H1 (cell line): Measurements from ENCODE around the gene RRP1B. TPM values are rescaled to one million over a fixed set of nuclear protein-coding genes. Genes with fewer than 3 reads are reported as not detected.
A peak's percentile ranks its signal among the peaks of the same experiment; 100 is the strongest.

ENCODE experiments used
- CTCF ChIA-PET: fragments of 300-600 bp; sonication (Branson Sonifier 250); formaldehyde crosslinking; loops from one replicate; lab custom pipeline; 2021; ENCODE audit not compliant: partially characterized antibody; lab: Charles Lee
- POLR2A ChIA-PET: fragments of 300-600 bp; sonication (Branson Sonifier 250); formaldehyde crosslinking; loops from one replicate; lab custom pipeline; 2021; ENCODE audit warnings: inconsistent platforms; ENCODE audit not compliant: partially characterized antibody; lab: Charles Lee
- DNase-seq, 2 experiments: peaks; one replicate each; pipeline versions ENCODE4 v3.0.0 to v3.0.0-alpha.2; 2010 to 2022; ENCODE audit warnings: low spot score in 2 of 2, low read depth in 1 of 2, mixed read lengths in 1 of 2
- FAIRE-seq: peaks from 2 replicates; lab custom pipeline; 2011; peaks lifted over from hg19 to GRCh38; lab: Jason Lieb, UNC
- H2AFZ ChIP-seq: 2 replicates; pipeline ENCODE4 v1.8.1; 2012; ENCODE audit warnings: low read length, inconsistent platforms
- H2AK5ac ChIP-seq: 2 replicates; pipeline ENCODE4 v1.6.1; 2013; ENCODE audit warnings: low read depth, low read length
- H2BK120ac ChIP-seq: replicated peaks from 2 replicates; pipeline ENCODE3; 2013; ENCODE audit warnings: low read depth, low read length, inconsistent platforms
- H2BK12ac ChIP-seq: 2 replicates; pipeline ENCODE4 v1.6.1; 2013; ENCODE audit warnings: low read depth, low read length
- H2BK15ac ChIP-seq: 2 replicates; pipeline ENCODE4 v1.6.1; 2013; ENCODE audit warnings: low read length
- H2BK20ac ChIP-seq: 2 replicates; pipeline ENCODE4 v1.6.1; 2013; ENCODE audit warnings: low read length
- H2BK5ac ChIP-seq: 2 replicates; pipeline ENCODE4 v1.6.1; 2013; ENCODE audit warnings: low read depth, low read length
- H3K14ac ChIP-seq: 2 replicates; pipeline ENCODE4 v1.6.1; 2013; ENCODE audit warnings: inconsistent platforms; ENCODE audit not compliant: insufficient read length
- H3K18ac ChIP-seq: 2 replicates; pipeline ENCODE4 v1.6.1; 2013; ENCODE audit warnings: low read length; ENCODE audit errors: extremely low read depth
- H3K23ac ChIP-seq: 2 replicates; pipeline ENCODE4 v1.6.1; 2013; ENCODE audit warnings: inconsistent platforms; ENCODE audit not compliant: insufficient read length
- H3K23me2 ChIP-seq: 2 replicates; pipeline ENCODE4 v1.6.1; 2013; ENCODE audit warnings: low read depth, low read length
- H3K27ac ChIP-seq: 2 replicates; pipeline ENCODE4 v1.6.1; 2011; ENCODE audit warnings: low read depth, low read length, inconsistent platforms
- H3K27me3 ChIP-seq, 4 experiments: replicated peaks in 1 of 4; 1 replicate in 1 of 4; 2 replicates in 3 of 4; pipeline versions ENCODE4 v1.6.1 to v1.8.1; 2011 to 2013; ENCODE audit warnings: low read length in 3 of 4, mild to moderate bottlenecking in 3 of 4, inconsistent platforms in 2 of 4, mixed read lengths in 2 of 4, moderate library complexity in 1 of 4; ENCODE audit not compliant: control insufficient read depth in 3 of 4, insufficient read depth in 3 of 4; ENCODE audit errors: extremely low read depth in 1 of 4
- H3K36me3 ChIP-seq, 4 experiments: 2 replicates each; pipeline versions ENCODE4 v1.6.1 to v1.8.1; 2011 to 2013; ENCODE audit warnings: mild to moderate bottlenecking in 4 of 4, low read length in 3 of 4, moderate library complexity in 2 of 4, control low read depth in 1 of 4, inconsistent platforms in 1 of 4; ENCODE audit not compliant: insufficient read depth in 4 of 4, control insufficient read depth in 2 of 4
- H3K4ac ChIP-seq: replicated peaks from 2 replicates; pipeline ENCODE3; 2013; ENCODE audit warnings: low read length, low read depth, mixed read lengths, inconsistent platforms; ENCODE audit not compliant: insufficient read length
- H3K4me1 ChIP-seq, 4 experiments: replicated peaks in 1 of 4; 1 replicate in 1 of 4; 2 replicates in 3 of 4; pipeline versions ENCODE4 v1.6.1 to v1.8.1; 2011 to 2013; ENCODE audit warnings: low read length in 3 of 4, inconsistent platforms in 2 of 4, mixed read lengths in 1 of 4; ENCODE audit not compliant: insufficient read depth in 4 of 4, control insufficient read depth in 3 of 4
- H3K4me2 ChIP-seq, 2 experiments: 2 replicates each; pipeline versions ENCODE4 v1.6.1 to v1.8.1; 2011 to 2013; ENCODE audit warnings: low read depth in 2 of 2, low read length in 2 of 2, control low read depth in 1 of 2, inconsistent platforms in 1 of 2, mild to moderate bottlenecking in 1 of 2; ENCODE audit not compliant: insufficient read depth in 1 of 2
- H3K4me3 ChIP-seq, 4 experiments: fragments of 200-600, 300-600 bp in 1 of 4; sonication (generic), shearing (Covaris generic), sonication (Bioruptor Twin) in 1 of 4; 2 replicates each; pipeline versions ENCODE4 v1.5.1 to v1.8.1; 2011 to 2016; ENCODE audit warnings: low read length in 4 of 4, low read depth in 3 of 4, control low read depth in 2 of 4, inconsistent platforms in 2 of 4, mild to moderate bottlenecking in 2 of 4, mixed read lengths in 1 of 4, moderate library complexity in 1 of 4; ENCODE audit not compliant: insufficient read depth in 2 of 4; ENCODE audit errors: extremely low read depth in 1 of 4
- H3K56ac ChIP-seq: replicated peaks from 2 replicates; pipeline ENCODE3; 2013; ENCODE audit warnings: low read depth, mild to moderate bottlenecking, mixed read lengths, low read length, inconsistent platforms; ENCODE audit not compliant: insufficient read length
- H3K79me1 ChIP-seq: 2 replicates; pipeline ENCODE4 v1.6.1; 2013; ENCODE audit warnings: low read depth, low read length, control low read depth
- H3K79me2 ChIP-seq, 2 experiments: 2 replicates each; pipeline versions ENCODE4 v1.6.1 to v1.8.1; 2012 to 2013; ENCODE audit warnings: low read length in 2 of 2, mild to moderate bottlenecking in 2 of 2, inconsistent platforms in 1 of 2; ENCODE audit not compliant: insufficient read depth in 2 of 2, control insufficient read depth in 1 of 2
- H3K9ac ChIP-seq, 4 experiments: replicated peaks in 1 of 4; 1 replicate in 1 of 4; 2 replicates in 3 of 4; pipeline versions ENCODE4 v1.6.1 to v1.8.1; 2011 to 2013; ENCODE audit warnings: low read depth in 3 of 4, low read length in 3 of 4, control low read depth in 2 of 4, mild to moderate bottlenecking in 2 of 4, moderate library complexity in 2 of 4, inconsistent platforms in 1 of 4; ENCODE audit errors: extremely low read depth in 1 of 4
- H3K9me3 ChIP-seq, 2 experiments: 2 replicates each; pipeline versions ENCODE4 v1.6.1 to v1.8.1; 2012 to 2013; ENCODE audit warnings: mild to moderate bottlenecking in 2 of 2, moderate library complexity in 2 of 2, control low read depth in 1 of 2, inconsistent platforms in 1 of 2, low read depth in 1 of 2, low read length in 1 of 2, mixed read lengths in 1 of 2; ENCODE audit not compliant: insufficient read depth in 2 of 2
- H4K20me1 ChIP-seq, 2 experiments: replicated peaks in 1 of 2; 2 replicates each; pipeline versions ENCODE3 to v1.8.1; 2011 to 2013; ENCODE audit warnings: inconsistent platforms in 2 of 2, low read length in 2 of 2, mild to moderate bottlenecking in 1 of 2; ENCODE audit not compliant: insufficient read depth in 2 of 2, control insufficient read depth in 1 of 2
- H4K5ac ChIP-seq: 2 replicates; pipeline ENCODE4 v1.6.1; 2013; ENCODE audit warnings: low read length, low read depth, mixed read lengths, inconsistent platforms; ENCODE audit not compliant: insufficient read length
- H4K8ac ChIP-seq: 2 replicates; pipeline ENCODE4 v1.8.0; 2013; ENCODE audit warnings: mild to moderate bottlenecking, moderate library complexity, low read length, inconsistent platforms; ENCODE audit not compliant: insufficient read depth; ENCODE audit errors: extremely low read depth
- H4K91ac ChIP-seq: replicated peaks from 2 replicates; pipeline ENCODE3; 2013; ENCODE audit warnings: low read length, mixed read lengths, inconsistent platforms; ENCODE audit not compliant: insufficient read length
- BACH1 ChIP-seq: IDR thresholded peaks from 2 replicates; pipeline ENCODE4 v1.6.1; 2012; ENCODE audit warnings: low read length, improper control_type of control experiment
- HDAC2 ChIP-seq, 2 experiments: fragments of 300-600 bp in 1 of 2; sonication (generic) in 1 of 2; IDR thresholded peaks; 2 replicates each; pipeline ENCODE4 v1.6.1; 2011 to 2012; ENCODE audit warnings: low read depth in 2 of 2, low read length in 2 of 2, mild to moderate bottlenecking in 2 of 2, moderate library complexity in 2 of 2, borderline replicate concordance in 1 of 2, inconsistent platforms in 1 of 2
- KDM4A ChIP-seq: IDR thresholded peaks from one replicate; pipeline ENCODE4 v1.7.1; 2012; ENCODE audit warnings: low read depth, mild to moderate bottlenecking, moderate library complexity, low read length, inconsistent platforms; ENCODE audit not compliant: severe bottlenecking
- RAD21 ChIP-seq, 2 experiments: IDR thresholded peaks in 1 of 2; conservative IDR thresholded peaks in 1 of 2; 2 replicates each; pipeline ENCODE4 v1.6.1; 2011; ENCODE audit warnings: low read depth in 2 of 2, low read length in 2 of 2, improper control_type of control experiment in 1 of 2, inconsistent platforms in 1 of 2, mild to moderate bottlenecking in 1 of 2, moderate library complexity in 1 of 2
- SAP30 ChIP-seq: fragments of 300-600 bp; sonication (generic); IDR thresholded peaks from 2 replicates; pipeline ENCODE4 v1.7.1; 2012; ENCODE audit warnings: low read length, moderate library complexity, mild to moderate bottlenecking, inconsistent platforms; ENCODE audit not compliant: insufficient read depth, insufficient replicate concordance
- SIRT6 ChIP-seq: IDR thresholded peaks from one replicate; pipeline ENCODE4 v1.7.1; 2012; ENCODE audit warnings: low read length, inconsistent platforms
- TAF7 ChIP-seq: optimal IDR thresholded peaks from 2 replicates; pipeline ENCODE3; 2011; ENCODE audit warnings: low read depth, mild to moderate bottlenecking, inconsistent platforms, low read length, moderate library complexity, borderline replicate concordance
- TCF12 ChIP-seq: IDR thresholded peaks from 2 replicates; pipeline ENCODE4 v1.6.1; 2011; ENCODE audit warnings: low read depth, mild to moderate bottlenecking, low read length
- WGBS, 2 experiments: shearing (Covaris generic) in 1 of 2; methylation state at CpG; one replicate each; pipeline versions ENCODE4 v1.1.6 to v1.1.7; 2013 to 2015; ENCODE audit warnings: low lambda C conversion rate in 2 of 2, mixed read lengths in 2 of 2, inconsistent platforms in 1 of 2, low coverage in 1 of 2, missing lambda C conversion rate in 1 of 2; ENCODE audit not compliant: insufficient replicate concordance in 2 of 2, insufficient coverage in 1 of 2, insufficient read length in 1 of 2; ENCODE audit errors: extremely low coverage in 1 of 2, missing lambda C conversion rate in 1 of 2; 5-methylcytosine and 5-hydroxymethylcytosine counted together
- polyA plus RNA-seq, 7 experiments: library from polyadenylated mRNA; depleted of rRNA in 3 of 7; stranded (reverse) in 5 of 7; unstranded in 2 of 7; fragments of >200 nt in 5 of 7; fragments of 200-250 nt in 2 of 7; gene quantifications; 1 replicate in 5 of 7; 2 replicates in 1 of 7; 4 replicates in 1 of 7; pipeline versions ENCODE4 v1.2.1 to v1.2.3, GENCODE V29; 2011 to 2013; ENCODE audit warnings: missing spikeins in 2 of 7, mixed read lengths in 2 of 7
- total RNA-seq: library from RNA; stranded (reverse); fragmentation: NEBNext Ultra II Directional; extraction: Animal tissue kit (Norgen Biotek cat#: 25700); gene quantifications from 2 replicates; pipeline ENCODE4 v1.2.1, GENCODE V29; 2021
- TF ChIP-seq, protein P1 (sequence below), 3 experiments: IDR thresholded peaks; 1 replicate in 2 of 3; 2 replicates in 1 of 3; pipeline versions ENCODE4 v1.5.1 to v1.6.1; 2011; ENCODE audit warnings: low read length in 3 of 3, mild to moderate bottlenecking in 3 of 3, inconsistent platforms in 2 of 3, low read depth in 1 of 3, moderate library complexity in 1 of 3; ENCODE audit not compliant: insufficient read depth in 1 of 3; ENCODE audit errors: control extremely low read depth in 1 of 3

RRP1B gene
- total and polyA plus RNA-seq, 2 of the 8 experiments (the other 6 are each of a cell fraction or from before 2014, with no cell fraction given) = 25.8 to 97.3 TPM

- Histone ChIP-seq H3K79me2 (no peaks in the 10 kb centered on the region), H3K4me3 (no peak overlapping the region), H3K23ac (no peak overlapping the region), H3K79me1 (no peaks in the 10 kb centered on the region), H2BK12ac (no peak overlapping the region), H3K27ac (no peak overlapping the region), H3K18ac (no peak overlapping the region), H2BK120ac (no peak overlapping the region), H2BK20ac (no peak overlapping the region), H3K4me2 (no peak overlapping the region), H3K27me3 (no peaks in the 10 kb centered on the region), H4K8ac (no peak overlapping the region), H4K20me1 (no peaks in the 10 kb centered on the region), H4K5ac (no peak overlapping the region), H3K4ac (no peak overlapping the region), H3K36me3 (no peaks in the 10 kb centered on the region), H2AK5ac (no peak overlapping the region), H3K4me1 (no peaks in the 10 kb centered on the region), H4K91ac (no peak overlapping the region), H3K56ac (no peak overlapping the region), H2BK5ac (no peak overlapping the region), H3K23me2 (no peaks in the 10 kb centered on the region; the same call in 1 of the 2 replicates), H3K14ac (no peak overlapping the region), H2BK15ac (no peak overlapping the region), H2AFZ (no peak overlapping the region), H3K9me3 (no peaks in the 10 kb centered on the region), H3K9ac (no peak overlapping the region)
- ChIA-PET CTCF (interaction anchor here (0.7 to 5.1 kb wide), 7 partner anchors 20 to 371 kb away, joined by 3 to 47 read pairs (median 3); no protein-coding TSS in a partner anchor), POLR2A (no interaction called here)
- WGBS, 2 experiments = 26% methylated on average over 7 of the region's 7 CpGs; no CpG with 5 or more reads in 1 of the 2 experiments
- peak; percentile 85 to 93 for DNase-seq
- peak; percentile 85 for FAIRE-seq
- TF ChIP-seq TAF7 (no peak), TCF12 (no peak), KDM4A (no peak), RAD21 (IDR thresholded peaks at IDR 0.05 in 1 of 2, conservative IDR thresholded peaks at IDR 0.05 in 1 of 2; ENCODE audit: low read depth in 2 of 2, low read length in 2 of 2) (peak; percentile 100), BACH1 (peak; percentile 95), SAP30 (no peak), HDAC2 (IDR thresholded peaks at IDR 0.05; ENCODE audit: borderline replicate concordance in 1 of 2, low read depth in 2 of 2, low read length in 2 of 2) (no peak), SIRT6 (no peak)
- TF ChIP-seq, protein P1, sequence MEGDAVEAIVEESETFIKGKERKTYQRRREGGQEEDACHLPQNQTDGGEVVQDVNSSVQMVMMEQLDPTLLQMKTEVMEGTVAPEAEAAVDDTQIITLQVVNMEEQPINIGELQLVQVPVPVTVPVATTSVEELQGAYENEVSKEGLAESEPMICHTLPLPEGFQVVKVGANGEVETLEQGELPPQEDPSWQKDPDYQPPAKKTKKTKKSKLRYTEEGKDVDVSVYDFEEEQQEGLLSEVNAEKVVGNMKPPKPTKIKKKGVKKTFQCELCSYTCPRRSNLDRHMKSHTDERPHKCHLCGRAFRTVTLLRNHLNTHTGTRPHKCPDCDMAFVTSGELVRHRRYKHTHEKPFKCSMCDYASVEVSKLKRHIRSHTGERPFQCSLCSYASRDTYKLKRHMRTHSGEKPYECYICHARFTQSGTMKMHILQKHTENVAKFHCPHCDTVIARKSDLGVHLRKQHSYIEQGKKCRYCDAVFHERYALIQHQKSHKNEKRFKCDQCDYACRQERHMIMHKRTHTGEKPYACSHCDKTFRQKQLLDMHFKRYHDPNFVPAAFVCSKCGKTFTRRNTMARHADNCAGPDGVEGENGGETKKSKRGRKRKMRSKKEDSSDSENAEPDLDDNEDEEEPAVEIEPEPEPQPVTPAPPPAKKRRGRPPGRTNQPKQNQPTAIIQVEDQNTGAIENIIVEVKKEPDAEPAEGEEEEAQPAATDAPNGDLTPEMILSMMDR (IDR thresholded peaks at IDR 0.05; ENCODE audit: control extremely low read depth in 1 of 3, insufficient read depth in 1 of 3, low read depth in 1 of 3, low read length in 3 of 3) = peak; percentile 96 to 100 (median 99)
Observed at GRCh38 chr21:43646550-43647260, 12.7 kb upstream of the RRP1B start.
